ENCODE data around the gene FAIM2. TPM values are rescaled to one million over a fixed set of nuclear protein-coding genes. Genes with fewer than 3 reads are reported as not detected.

Gene FAIM2
- total and polyA plus RNA-seq, 2 experiments from 2014 or later, result 0.86 to 4.6 TPM

GRCh38 chr12:49824416-49824815, 79.3 kb downstream of the FAIM2 start:
- H3K9ac ChIP-seq, result peak overlapping the region; percentile 84
- H3K79me2 ChIP-seq (ENCODE audit: insufficient read depth), result peaks cover 28% of the 10 kb centered on the region
- DNase-seq, result no peak
- H3F3A ChIP-seq (ENCODE audit: insufficient read depth), result peaks cover 32% of the 10 kb centered on the region
- no peak overlapping the region for H2AFZ ChIP-seq
- H3K4me3 ChIP-seq, result peak overlapping the region; percentile 90
- H3K4me2 ChIP-seq (ENCODE audit: unreplicated experiment), result peak overlapping the region; percentile 42
- peak overlapping the region; percentile 93 for H3K27ac ChIP-seq
- in situ Hi-C loops (cut with MboI), result no loop called here
- H4K20me1 ChIP-seq (ENCODE audit: insufficient read depth), result peaks cover 11% of the 10 kb centered on the region; the same call in 1 of the 2 replicates
- TF ChIP-seq EZH2 (IDR thresholded peaks at IDR 0.05; ENCODE audit: insufficient read depth, poor library complexity, severe bottlenecking), result no peak
- TF ChIP-seq EZH2phosphoT487 (IDR thresholded peaks at IDR 0.05; ENCODE audit: insufficient read depth, low read depth), result no peak
- H3K9me2 ChIP-seq (ENCODE audit: insufficient read depth), result no peaks in the 10 kb centered on the region
- no peaks in the 10 kb centered on the region for H3K27me3 ChIP-seq (replicated peaks; ENCODE audit: insufficient read depth)
- peaks cover 3% of the 10 kb centered on the region; the same call in 1 of the 2 replicates for H3K36me3 ChIP-seq (ENCODE audit: low read depth)
- peaks cover 44% of the 10 kb centered on the region for H3K4me1 ChIP-seq (ENCODE audit: insufficient read depth)
- 66 to 73% methylated on average over 8 of the region's 8 CpGs for WGBS, 2 experiments (ENCODE audit: low coverage in 1 of 2, low lambda C conversion rate in 2 of 2, missing lambda C conversion rate in 2 of 2)
- no peaks in the 10 kb centered on the region for H3K9me3 ChIP-seq (ENCODE audit: low read depth)

GRCh38 chr12:49823951-49824350, 79.7 kb downstream of the FAIM2 start:
- Histone ChIP-seq H3K27ac (peak overlapping the region; percentile 93), H3K27me3 (replicated peaks; ENCODE audit: insufficient read depth) (no peaks in the 10 kb centered on the region), H3F3A (ENCODE audit: insufficient read depth) (peaks cover 30% of the 10 kb centered on the region), H3K36me3 (ENCODE audit: low read depth) (peaks cover 3% of the 10 kb centered on the region; the same call in 1 of the 2 replicates), H3K9me3 (ENCODE audit: low read depth) (no peaks in the 10 kb centered on the region), H3K9ac (peak overlapping the region; percentile 84; the same call in 1 of the 2 replicates), H2AFZ (no peak overlapping the region), H3K4me2 (ENCODE audit: unreplicated experiment) (no peak overlapping the region), H3K4me1 (ENCODE audit: insufficient read depth) (peaks cover 41% of the 10 kb centered on the region), H4K20me1 (ENCODE audit: insufficient read depth) (peaks cover 14% of the 10 kb centered on the region; the same call in 1 of the 2 replicates), H3K4me3 (no peak overlapping the region), H3K9me2 (ENCODE audit: insufficient read depth) (no peaks in the 10 kb centered on the region), H3K79me2 (ENCODE audit: insufficient read depth) (peaks cover 28% of the 10 kb centered on the region)
- TF ChIP-seq EZH2phosphoT487 (IDR thresholded peaks at IDR 0.05; ENCODE audit: insufficient read depth, low read depth), result no peak
- no peak for DNase-seq
- WGBS, 2 experiments (ENCODE audit: low coverage in 1 of 2, low lambda C conversion rate in 2 of 2, missing lambda C conversion rate in 2 of 2), result 99 to 100% methylated on average over 6 of the region's 6 CpGs
- in situ Hi-C loops (cut with MboI), result no loop called here

- peaks cover 28% of the 10 kb centered on the region for H3F3A ChIP-seq (ENCODE audit: insufficient read depth)
- H3K9ac ChIP-seq, result no peak overlapping the region
- H4K20me1 ChIP-seq (ENCODE audit: insufficient read depth), result peaks cover 14% of the 10 kb centered on the region; the same call in 1 of the 2 replicates
- H3K9me3 ChIP-seq (ENCODE audit: low read depth), result no peaks in the 10 kb centered on the region
- H3K4me2 ChIP-seq (ENCODE audit: unreplicated experiment), result no peak overlapping the region
- H3K4me1 ChIP-seq (ENCODE audit: insufficient read depth), result peaks cover 40% of the 10 kb centered on the region
- peaks cover 3% of the 10 kb centered on the region; the same call in 1 of the 2 replicates for H3K36me3 ChIP-seq (ENCODE audit: low read depth)
- no peak for TF ChIP-seq EZH2 (IDR thresholded peaks at IDR 0.05; ENCODE audit: insufficient read depth, poor library complexity, severe bottlenecking)
- TF ChIP-seq EZH2phosphoT487 (IDR thresholded peaks at IDR 0.05; ENCODE audit: insufficient read depth, low read depth), result no peak
- no peak for DNase-seq
- H3K27ac ChIP-seq, result peak overlapping the region; percentile 93; the same call in 1 of the 2 replicates
- in situ Hi-C loops (cut with MboI), result no loop called here
- no peaks in the 10 kb centered on the region for H3K27me3 ChIP-seq (replicated peaks; ENCODE audit: insufficient read depth)
- H3K9me2 ChIP-seq (ENCODE audit: insufficient read depth), result no peaks in the 10 kb centered on the region
- H2AFZ ChIP-seq, result no peak overlapping the region
- H3K79me2 ChIP-seq (ENCODE audit: insufficient read depth), result peaks cover 28% of the 10 kb centered on the region
- no peak overlapping the region for H3K4me3 ChIP-seq
- 100% methylated on average over 1 of the region's 1 CpG for WGBS, 2 experiments (ENCODE audit: low coverage in 1 of 2, low lambda C conversion rate in 2 of 2, missing lambda C conversion rate in 2 of 2)
These were observed 80.3 kb downstream of the FAIM2 start for GRCh38 chr12:49823350-49823749.

GRCh38 chr12:49821373-49822287, 82.1 kb downstream of the FAIM2 start:
- in situ Hi-C loops (cut with MboI), result no loop called here

More at GRCh38 chr12:49821373-49822287, 82.1 kb downstream of the FAIM2 start:
- no peak overlapping the region for H3K9ac ChIP-seq
- H2AFZ ChIP-seq, result no peak overlapping the region
- H3K9me3 ChIP-seq (ENCODE audit: low read depth), result no peaks in the 10 kb centered on the region
- no peak for DNase-seq
- H3K4me2 ChIP-seq (ENCODE audit: unreplicated experiment), result no peak overlapping the region
- H3F3A ChIP-seq (ENCODE audit: insufficient read depth), result peaks cover 22% of the 10 kb centered on the region
- no peak overlapping the region for H3K4me3 ChIP-seq
- H3K4me1 ChIP-seq (ENCODE audit: insufficient read depth), result peaks cover 35% of the 10 kb centered on the region
- H3K9me2 ChIP-seq (ENCODE audit: insufficient read depth), result no peaks in the 10 kb centered on the region
- peaks cover 14% of the 10 kb centered on the region; the same call in 1 of the 2 replicates for H4K20me1 ChIP-seq (ENCODE audit: insufficient read depth)
- 67 to 70% methylated on average over 10 of the region's 10 CpGs for WGBS, 2 experiments (ENCODE audit: low coverage in 1 of 2, low lambda C conversion rate in 2 of 2, missing lambda C conversion rate in 2 of 2)
- H3K79me2 ChIP-seq (ENCODE audit: insufficient read depth), result peaks cover 16% of the 10 kb centered on the region
- no peaks in the 10 kb centered on the region for H3K27me3 ChIP-seq (replicated peaks; ENCODE audit: insufficient read depth)
- no peak overlapping the region for H3K27ac ChIP-seq
- peaks cover 3% of the 10 kb centered on the region; the same call in 1 of the 2 replicates for H3K36me3 ChIP-seq (ENCODE audit: low read depth)
- TF ChIP-seq EZH2phosphoT487 (IDR thresholded peaks at IDR 0.05; ENCODE audit: insufficient read depth, low read depth) (no peak), EZH2 (IDR thresholded peaks at IDR 0.05; ENCODE audit: insufficient read depth, poor library complexity, severe bottlenecking) (no peak)

Data from GM23248 (cell line).